ENCODE data around the gene FYB1. TPM values are rescaled to one million over a fixed set of nuclear protein-coding genes. Genes with fewer than 3 reads are reported as not detected.

Gene FYB1
- total RNA-seq, 1 experiment from 2014 or later: 0.42 TPM

GRCh38 chr5:39055768-39056398 is 163.5 kb downstream of the FYB1 start:
- Histone ChIP-seq H3K9me3 (ENCODE audit: control insufficient read depth in 1 of 2, insufficient read depth in 1 of 2, low read depth in 1 of 2, low read length in 2 of 2) (no peaks in the 10 kb centered on the region), H3K27ac (ENCODE audit: low read depth, low read length) (no peak overlapping the region), H3K4me2 (ENCODE audit: low read length) (no peak overlapping the region), H3K4me3 (replicated peaks in 1 of 2; ENCODE audit: low read depth in 1 of 2, low read length in 2 of 2) (no peak overlapping the region), H3K9me2 (ENCODE audit: insufficient read depth) (no peaks in the 10 kb centered on the region), H3K9ac (ENCODE audit: low read length) (no peak overlapping the region), H3K79me2 (ENCODE audit: insufficient read depth, low read length) (peaks cover 17% of the 10 kb centered on the region), H3K4me1 (ENCODE audit: control insufficient read depth in 1 of 2, insufficient read depth in 2 of 2, low read length in 2 of 2) (no peaks in the 10 kb centered on the region), H3K36me3 (ENCODE audit: control insufficient read depth in 1 of 2, insufficient read depth in 2 of 2, low read length in 2 of 2) (no peaks in the 10 kb centered on the region), H3K27me3 (ENCODE audit: insufficient read depth, low read length) (no peaks in the 10 kb centered on the region), H4K20me1 (ENCODE audit: insufficient read depth) (no peaks in the 10 kb centered on the region), H2AFZ (ENCODE audit: low read depth, low read length, poor library complexity, severe bottlenecking) (no peak overlapping the region)
- no peak for DNase-seq (ENCODE audit: low read depth, low spot score)
- TF ChIP-seq MAX (IDR thresholded peaks at IDR 0.05) (no peak), FOSL1 (IDR thresholded peaks at IDR 0.05; ENCODE audit: low read depth) (no peak), YY1 (IDR thresholded peaks at IDR 0.05; ENCODE audit: extremely low read depth, insufficient replicate concordance, low read depth, low read length) (no peak), EGR1 (IDR thresholded peaks at IDR 0.05; ENCODE audit: low read depth) (no peak), JUND (IDR thresholded peaks at IDR 0.05) (no peak), ATF3 (IDR thresholded peaks at IDR 0.05) (no peak), SIN3A (IDR thresholded peaks at IDR 0.05; ENCODE audit: low read depth) (no peak), SP1 (IDR thresholded peaks at IDR 0.05; ENCODE audit: low read depth) (no peak), ZNF274 (IDR thresholded peaks at IDR 0.05; ENCODE audit: low read depth, low read length) (no peak), POLR2AphosphoS5 (IDR thresholded peaks at IDR 0.05; ENCODE audit: low read depth, low read length) (no peak), SRF (IDR thresholded peaks at IDR 0.05; ENCODE audit: low read depth) (no peak), TCF7L2 (IDR thresholded peaks at IDR 0.05; ENCODE audit: borderline replicate concordance, extremely low read depth, insufficient read depth, insufficient read length) (no peak), EZH2phosphoT487 (IDR thresholded peaks at IDR 0.05; ENCODE audit: borderline replicate concordance) (no peak), CTCF (IDR thresholded peaks at IDR 0.05 in 2 of 3, conservative IDR thresholded peaks at IDR 0.05 in 1 of 3; ENCODE audit: borderline replicate concordance in 1 of 3, insufficient read depth in 1 of 3, low read depth in 2 of 3, low read length in 2 of 3) (no peak), REST (IDR thresholded peaks at IDR 0.05; ENCODE audit: low read depth) (no peak), CEBPB (IDR thresholded peaks at IDR 0.05; ENCODE audit: low read depth) (no peak), CBX3 (IDR thresholded peaks at IDR 0.05; ENCODE audit: low read depth) (no peak)
- CTCF ChIA-PET: no interaction called here
- POLR2A ChIA-PET: no interaction called here
- RAD21 ChIA-PET (ENCODE audit: low non-redundant PET in 1 of 2, low total read pairs in 2 of 2, uncharacterized antibody in 2 of 2, unreplicated experiment in 2 of 2): no interaction called here
- intact Hi-C loops (cut with micrococcal nuclease): no loop called here
- BruUV-seq (replicated peaks): no TSS peak
- ATAC-seq: no peak

Data from HCT116 (cell line).